Activated naive CD4-positive, alpha-beta T cell treated with anti-CD3 and anti-CD28 coated beads, Interleukin-2, amount 10 ng/mL, durations not matched to agents 7 days and 5 days (primary cell): Measurements from ENCODE around the gene LSAMP.

Experiments
- CTCF ChIA-PET: fragments of 350-600 bp; sonication (Branson Sonifier 250); formaldehyde crosslinking; loops from one replicate; lab custom pipeline; 2021; ENCODE audit warnings: antibody characterized with exemption; lab: Charles Lee
- DNase-seq: peaks from one replicate; pipeline ENCODE4 v3.0.0-alpha.2; 2020
- H3K27ac Mint-ChIP-seq: one replicate; pipeline ENCODE4 v1.8.0; 2021; ENCODE audit warnings: mild to moderate bottlenecking, moderate library complexity, mixed read lengths
- H3K27me3 Mint-ChIP-seq: one replicate; pipeline ENCODE4 v1.8.0; 2021; ENCODE audit warnings: mild to moderate bottlenecking, mixed read lengths
- H3K36me3 Mint-ChIP-seq: one replicate; pipeline ENCODE4 v1.8.0; 2021; ENCODE audit warnings: mixed read lengths
- H3K4me1 Mint-ChIP-seq: one replicate; pipeline ENCODE4 v1.8.0; 2021; ENCODE audit warnings: mixed read lengths
- H3K4me3 Mint-ChIP-seq: one replicate; pipeline ENCODE4 v1.8.0; 2021; ENCODE audit warnings: mild to moderate bottlenecking, moderate library complexity, mixed read lengths
- H3K9me3 Mint-ChIP-seq: one replicate; pipeline ENCODE4 v1.8.0; 2021; ENCODE audit warnings: mixed read lengths

The LSAMP gene

DNA sequence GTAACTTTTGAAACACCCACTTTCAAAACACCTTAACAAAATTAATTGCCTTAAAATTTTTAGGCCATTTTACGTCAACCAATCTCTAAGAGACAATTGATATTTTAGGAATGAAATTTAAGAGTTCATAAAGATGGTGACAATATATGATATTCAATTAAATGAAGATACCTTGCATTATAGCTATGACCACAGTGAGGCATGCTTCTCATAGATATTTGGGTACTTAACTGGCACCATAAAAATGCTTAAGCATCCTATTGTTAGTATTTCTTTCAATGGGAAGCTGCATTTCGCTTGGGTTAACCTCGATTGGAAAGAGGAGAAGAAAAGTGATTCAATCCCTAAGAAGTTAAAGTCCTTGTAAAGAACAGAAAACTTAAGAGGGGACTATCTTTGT, 613.0 kb downstream of the LSAMP start:
- Mint-ChIP-seq H3K27me3 (no peaks in the 10 kb centered on the region), H3K36me3 (no peaks in the 10 kb centered on the region), H3K9me3 (no peaks in the 10 kb centered on the region), H3K4me1 (no peaks in the 10 kb centered on the region), H3K4me3 (no peak overlapping the region), H3K27ac (no peak overlapping the region)
- no peak for DNase-seq
- CTCF ChIA-PET = interaction anchor here (1.3 kb wide), 1 partner anchor 10 kb away, joined by 4 read pairs; no protein-coding TSS in a partner anchor

- Mint-ChIP-seq H3K27me3 (no peaks in the 10 kb centered on the region), H3K9me3 (no peaks in the 10 kb centered on the region), H3K36me3 (no peaks in the 10 kb centered on the region), H3K4me3 (no peak overlapping the region), H3K27ac (no peak overlapping the region), H3K4me1 (no peaks in the 10 kb centered on the region)
- DNase-seq = no peak
- CTCF ChIA-PET = interaction anchor here (1.3 kb wide), 1 partner anchor 10 kb away, joined by 4 read pairs; no protein-coding TSS in a partner anchor
Measured at GRCh38 chr3:115831864-115832263, 613.4 kb downstream of the LSAMP start.

DNA sequence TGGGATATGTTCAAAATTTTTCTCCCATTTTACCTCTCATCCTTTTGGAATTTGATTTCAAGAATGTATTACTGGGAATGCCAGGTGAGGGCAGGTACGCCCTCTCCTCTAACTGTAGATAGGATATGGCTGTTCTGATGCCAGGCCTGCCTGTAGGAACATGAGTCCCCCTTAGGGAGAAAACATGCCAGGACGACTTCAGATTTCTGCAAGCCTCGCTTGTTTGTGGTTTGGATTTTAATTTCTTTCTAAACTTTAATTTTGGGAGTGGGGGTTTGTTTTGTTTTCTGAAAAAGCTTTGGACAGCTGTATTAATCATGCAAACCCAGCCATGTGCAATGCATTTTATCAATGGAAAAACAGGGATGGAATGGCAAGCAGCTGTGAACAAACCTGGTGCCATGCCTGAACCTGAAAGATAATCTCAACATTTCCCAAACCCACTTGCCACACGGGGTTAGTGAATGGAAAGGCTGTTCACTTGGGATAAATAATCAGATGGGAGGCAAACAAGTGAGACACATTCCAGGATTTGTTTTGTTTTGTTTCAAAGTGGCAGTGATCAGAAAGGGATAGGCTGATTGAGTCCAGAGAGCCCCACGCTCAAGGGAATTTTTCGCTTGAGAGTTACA, 614.4 kb downstream of the LSAMP start:
- no peaks in the 10 kb centered on the region for H3K4me1 Mint-ChIP-seq
- H3K27me3 Mint-ChIP-seq = no peaks in the 10 kb centered on the region
- H3K27ac Mint-ChIP-seq = no peak overlapping the region

DNA sequence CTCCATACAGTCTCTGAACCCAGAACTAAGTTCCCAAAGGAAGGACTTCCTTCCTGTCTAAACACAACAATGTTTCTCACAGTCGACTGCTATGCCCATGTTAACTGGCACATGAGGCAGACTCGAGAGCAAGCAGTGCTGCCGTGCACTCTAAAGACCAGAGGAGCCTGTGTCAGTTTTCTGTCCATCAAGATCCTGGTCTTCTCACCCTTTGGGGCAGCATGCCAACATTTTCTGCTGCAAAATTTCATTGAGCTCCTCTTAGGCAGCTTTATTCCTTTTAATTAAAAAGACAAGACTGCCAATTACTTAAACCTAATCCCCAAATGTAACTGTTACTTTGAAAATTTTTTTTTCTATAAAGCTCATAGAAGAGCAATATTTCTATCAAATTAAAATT, 616.9 kb downstream of the LSAMP start:
- Mint-ChIP-seq H3K9me3 (no peaks in the 10 kb centered on the region), H3K4me1 (no peaks in the 10 kb centered on the region), H3K4me3 (no peak overlapping the region), H3K36me3 (no peaks in the 10 kb centered on the region), H3K27me3 (no peaks in the 10 kb centered on the region), H3K27ac (no peak overlapping the region)
- no peak for DNase-seq
- CTCF ChIA-PET = interaction anchor here (1.0 kb wide), 1 partner anchor 8 kb away, joined by 3 read pairs; no protein-coding TSS in a partner anchor

More for the DNA sequence above, 614.4 kb downstream of the LSAMP start:
- CTCF ChIA-PET = no interaction called here
- DNase-seq = no peak
- Mint-ChIP-seq H3K9me3 (no peaks in the 10 kb centered on the region), H3K36me3 (no peaks in the 10 kb centered on the region), H3K4me3 (no peak overlapping the region)

DNA sequence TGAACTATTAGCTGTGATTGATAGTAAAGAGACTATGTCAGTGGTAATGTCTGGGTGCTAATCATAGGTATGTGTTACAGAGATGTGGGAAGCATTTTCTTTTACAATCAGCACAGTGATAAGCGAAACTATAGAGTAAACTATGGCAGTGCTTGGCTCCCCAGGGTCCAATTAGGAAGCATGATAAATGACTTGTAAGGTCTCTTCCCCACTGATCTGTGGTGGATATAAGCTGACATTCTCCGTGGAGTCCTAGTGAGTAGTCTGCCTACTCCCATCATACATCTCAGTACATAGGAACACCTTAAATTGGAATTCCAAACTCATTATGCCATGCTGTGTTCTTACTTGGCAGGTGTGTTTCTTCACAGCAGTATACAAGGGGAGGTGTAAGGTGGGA, 617.8 kb downstream of the LSAMP start:
- DNase-seq = no peak
- CTCF ChIA-PET = no interaction called here
- no peaks in the 10 kb centered on the region for H3K4me1 Mint-ChIP-seq
- H3K36me3 Mint-ChIP-seq = no peaks in the 10 kb centered on the region
- H3K9me3 Mint-ChIP-seq = no peaks in the 10 kb centered on the region
- H3K27me3 Mint-ChIP-seq = no peaks in the 10 kb centered on the region
- no peak overlapping the region for H3K27ac Mint-ChIP-seq
- no peak overlapping the region for H3K4me3 Mint-ChIP-seq

DNA sequence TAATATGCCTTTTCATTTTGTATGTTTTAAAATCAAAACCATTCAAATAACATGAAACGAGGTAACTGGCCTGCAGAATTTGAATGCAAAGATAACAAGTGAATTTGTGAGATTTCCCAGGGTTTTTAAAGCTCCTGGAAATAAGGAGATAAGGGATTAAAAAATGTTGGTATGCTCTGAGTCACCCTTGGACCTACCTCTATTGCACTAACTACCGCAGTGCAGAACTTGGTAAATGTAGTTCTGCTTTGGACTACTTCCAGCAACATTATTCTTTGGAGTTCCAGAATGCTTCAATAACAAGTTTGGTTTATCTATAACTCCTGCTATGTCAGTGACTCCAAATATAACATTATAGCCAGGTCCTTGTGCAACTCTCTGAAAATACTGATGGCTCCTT, 620.2 kb downstream of the LSAMP start:
- CTCF ChIA-PET = interaction anchor here (0.7 kb wide), 1 partner anchor 232 kb away, joined by 3 read pairs; no protein-coding TSS in a partner anchor
- Mint-ChIP-seq H3K36me3 (no peaks in the 10 kb centered on the region), H3K4me1 (no peaks in the 10 kb centered on the region), H3K27ac (no peak overlapping the region), H3K27me3 (peaks cover 7% of the 10 kb centered on the region), H3K9me3 (no peaks in the 10 kb centered on the region), H3K4me3 (no peak overlapping the region)
- DNase-seq = no peak

GRCh38 chr3:115823083-115823482, 622.2 kb downstream of the LSAMP start:
- Mint-ChIP-seq H3K4me1 (no peaks in the 10 kb centered on the region), H3K36me3 (no peaks in the 10 kb centered on the region), H3K9me3 (no peaks in the 10 kb centered on the region), H3K27ac (no peak overlapping the region), H3K4me3 (no peak overlapping the region), H3K27me3 (peaks cover 7% of the 10 kb centered on the region)
- CTCF ChIA-PET = interaction anchor here (1.4 kb wide), 1 partner anchor 8 kb away, joined by 4 read pairs; no protein-coding TSS in a partner anchor
- DNase-seq = no peak

GRCh38 chr3:115822579-115822978, 622.7 kb downstream of the LSAMP start:
- CTCF ChIA-PET = interaction anchor here (1.1 kb wide), 1 partner anchor 10 kb away, joined by 4 read pairs; no protein-coding TSS in a partner anchor

DNA sequence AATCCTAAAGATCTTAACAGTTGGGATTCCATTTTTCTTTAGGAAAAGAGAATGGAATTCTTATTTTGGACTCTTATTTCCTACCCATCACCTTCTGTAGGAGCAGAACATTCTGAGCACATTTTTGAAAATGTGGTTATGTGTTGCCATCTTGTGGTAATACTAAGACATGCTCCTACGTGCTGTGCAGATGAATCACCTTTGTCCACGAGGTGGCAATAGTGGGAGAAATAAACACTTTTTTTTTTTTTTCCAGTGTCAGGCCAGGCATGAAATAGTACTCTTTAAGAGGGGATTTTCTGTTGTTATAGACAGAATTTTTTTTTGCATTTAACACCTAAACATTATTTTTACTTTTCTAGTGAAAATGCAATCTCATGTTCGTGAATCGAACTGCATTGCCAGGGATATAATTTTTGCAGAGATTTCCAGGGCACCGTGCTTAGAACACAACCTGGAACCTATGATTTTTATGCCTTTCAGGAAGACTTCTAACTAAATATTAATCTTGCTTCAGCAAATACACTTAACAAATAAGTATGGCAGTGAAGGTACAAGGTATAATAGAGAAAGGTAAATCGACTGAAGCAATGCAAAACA, 625.4 kb downstream of the LSAMP start:
- no peaks in the 10 kb centered on the region for H3K36me3 Mint-ChIP-seq
- no peaks in the 10 kb centered on the region for H3K9me3 Mint-ChIP-seq
- no peak overlapping the region for H3K27ac Mint-ChIP-seq
- no peaks in the 10 kb centered on the region for H3K4me1 Mint-ChIP-seq
- DNase-seq = peak; percentile 75
- peaks cover 7% of the 10 kb centered on the region for H3K27me3 Mint-ChIP-seq
- CTCF ChIA-PET = interaction anchor here (0.6 to 1.3 kb wide), 10 partner anchors 9 to 1661 kb away, joined by 3 to 5 read pairs (median 4); no protein-coding TSS in a partner anchor
- H3K4me3 Mint-ChIP-seq = no peak overlapping the region

More at GRCh38 chr3:115822579-115822978, 622.7 kb downstream of the LSAMP start:
- no peak for DNase-seq
- no peaks in the 10 kb centered on the region for H3K4me1 Mint-ChIP-seq
- no peak overlapping the region for H3K27ac Mint-ChIP-seq
- no peaks in the 10 kb centered on the region for H3K36me3 Mint-ChIP-seq
- no peaks in the 10 kb centered on the region for H3K9me3 Mint-ChIP-seq
- peaks cover 7% of the 10 kb centered on the region for H3K27me3 Mint-ChIP-seq
- H3K4me3 Mint-ChIP-seq = no peak overlapping the region

DNA sequence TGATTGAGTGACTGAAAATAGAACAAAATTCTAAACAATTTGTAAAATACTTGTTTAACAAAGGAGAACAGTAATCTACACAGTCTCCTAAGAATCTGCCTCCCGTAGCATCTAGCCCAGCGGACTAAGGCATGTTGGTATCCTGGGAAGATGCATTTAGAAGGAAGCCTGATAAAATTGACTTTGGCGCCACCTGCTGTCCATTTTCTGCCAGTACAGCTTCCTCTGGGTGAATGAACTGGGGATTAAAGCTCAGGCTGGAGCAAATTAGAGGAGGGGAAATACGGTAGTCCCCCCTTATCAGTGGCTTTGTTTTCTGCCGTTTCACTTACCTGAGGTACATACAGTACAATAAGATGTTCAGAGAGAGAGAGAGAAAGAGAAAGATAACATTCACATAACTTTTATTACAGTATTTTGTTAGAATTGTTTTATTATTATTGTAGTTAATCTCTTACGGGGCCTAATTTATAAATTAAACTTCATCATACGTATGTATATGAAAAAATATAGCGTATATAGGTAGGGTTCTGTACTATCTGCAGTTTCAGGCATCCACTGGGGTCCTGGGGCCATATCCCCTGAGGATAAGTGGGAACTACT, 630.4 kb downstream of the LSAMP start:
- CTCF ChIA-PET = interaction anchor here (0.5 to 3.3 kb wide), 8 partner anchors 9 to 1455 kb away, joined by 3 to 26 read pairs (median 3); no protein-coding TSS in a partner anchor
- no peaks in the 10 kb centered on the region for H3K36me3 Mint-ChIP-seq
- no peaks in the 10 kb centered on the region for H3K4me1 Mint-ChIP-seq
- no peak overlapping the region for H3K4me3 Mint-ChIP-seq
- no peaks in the 10 kb centered on the region for H3K9me3 Mint-ChIP-seq
- peaks cover 10% of the 10 kb centered on the region for H3K27me3 Mint-ChIP-seq
- H3K27ac Mint-ChIP-seq = no peak overlapping the region
- DNase-seq = peak; percentile 75

DNA sequence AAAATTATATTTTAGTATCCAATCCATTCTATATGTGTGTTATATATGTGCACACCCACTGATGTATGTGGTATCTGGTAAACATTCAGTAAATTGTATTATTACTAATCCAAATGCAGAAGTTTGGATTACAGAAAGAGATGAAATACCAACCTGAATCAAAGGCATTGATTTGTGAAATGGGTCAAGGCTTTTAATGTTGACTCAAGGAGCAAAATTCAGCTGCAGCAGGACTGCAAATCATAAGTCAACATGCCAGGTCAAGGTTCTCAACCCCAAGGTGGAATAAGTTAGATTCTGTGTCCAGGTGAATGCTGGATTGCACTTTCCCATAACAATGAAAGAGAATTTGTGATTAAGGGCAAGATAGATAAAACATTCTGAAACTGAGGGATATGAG, 631.3 kb downstream of the LSAMP start:
- H3K36me3 Mint-ChIP-seq = no peaks in the 10 kb centered on the region
- no peak overlapping the region for H3K4me3 Mint-ChIP-seq
- H3K27me3 Mint-ChIP-seq = peaks cover 14% of the 10 kb centered on the region
- CTCF ChIA-PET = interaction anchor here (1.4 to 3.3 kb wide), 3 partner anchors 30 to 595 kb away, joined by 5 to 26 read pairs (median 7); no protein-coding TSS in a partner anchor
- no peak overlapping the region for H3K27ac Mint-ChIP-seq
- H3K4me1 Mint-ChIP-seq = no peaks in the 10 kb centered on the region
- H3K9me3 Mint-ChIP-seq = no peaks in the 10 kb centered on the region
- no peak for DNase-seq

DNA sequence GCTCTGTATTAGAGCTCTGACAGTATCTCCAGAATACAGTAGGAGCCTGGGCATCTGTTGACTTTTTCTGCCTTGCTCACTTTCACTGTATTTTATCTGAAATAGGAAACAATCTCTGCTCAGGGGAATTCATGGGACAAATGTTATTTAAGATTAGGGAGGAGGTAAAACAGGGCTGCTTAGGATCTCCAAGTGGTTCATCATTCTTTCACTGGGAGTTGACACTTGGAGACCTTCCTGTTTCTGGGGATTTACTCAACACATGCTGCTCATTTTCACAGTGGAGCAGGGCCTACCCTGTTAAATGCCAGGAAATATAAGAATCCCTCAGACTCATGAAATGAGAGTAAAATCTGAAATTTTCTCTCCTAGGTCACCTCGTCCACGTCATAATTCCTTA, 636.5 kb downstream of the LSAMP start:
- no peaks in the 10 kb centered on the region for H3K9me3 Mint-ChIP-seq
- DNase-seq = no peak
- CTCF ChIA-PET = no interaction called here
- no peak overlapping the region for H3K4me3 Mint-ChIP-seq
- H3K4me1 Mint-ChIP-seq = peaks cover 3% of the 10 kb centered on the region
- H3K36me3 Mint-ChIP-seq = no peaks in the 10 kb centered on the region
- H3K27me3 Mint-ChIP-seq = peaks cover 14% of the 10 kb centered on the region
- H3K27ac Mint-ChIP-seq = no peak overlapping the region

GRCh38 chr3:115808244-115808643, 637.0 kb downstream of the LSAMP start:
- DNase-seq = no peak
- no peaks in the 10 kb centered on the region for H3K9me3 Mint-ChIP-seq
- CTCF ChIA-PET = interaction anchor here (0.9 to 1.1 kb wide), 3 partner anchors 11 to 24 kb away, joined by 3 to 4 read pairs (median 4); no protein-coding TSS in a partner anchor
- H3K36me3 Mint-ChIP-seq = no peaks in the 10 kb centered on the region
- H3K4me1 Mint-ChIP-seq = peaks cover 3% of the 10 kb centered on the region
- H3K4me3 Mint-ChIP-seq = no peak overlapping the region
- H3K27ac Mint-ChIP-seq = no peak overlapping the region
- peaks cover 19% of the 10 kb centered on the region for H3K27me3 Mint-ChIP-seq

DNA sequence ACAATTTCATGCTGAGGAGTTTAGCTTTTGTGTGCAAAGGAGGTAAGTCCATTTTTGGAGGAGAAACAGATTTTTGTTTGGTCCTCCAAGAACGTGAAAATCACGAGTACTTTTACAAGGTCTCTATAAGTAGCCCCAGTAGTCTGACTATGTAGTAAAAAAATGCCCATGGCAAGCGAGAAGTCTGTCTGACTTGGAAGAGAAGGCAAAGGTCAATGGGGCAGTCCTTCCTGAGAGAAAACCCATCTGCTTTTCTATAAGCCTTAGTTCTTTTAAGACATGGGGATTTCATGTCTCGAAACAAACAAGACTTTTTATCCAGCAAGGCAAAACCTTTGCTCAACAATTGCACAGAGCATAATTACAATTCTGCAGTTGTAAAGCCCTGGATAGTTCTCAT, 638.8 kb downstream of the LSAMP start:
- CTCF ChIA-PET = interaction anchor here (1.3 kb wide), 1 partner anchor 8 kb away, joined by 3 read pairs; no protein-coding TSS in a partner anchor
- H3K27me3 Mint-ChIP-seq = peaks cover 28% of the 10 kb centered on the region
- H3K36me3 Mint-ChIP-seq = no peaks in the 10 kb centered on the region
- no peak overlapping the region for H3K27ac Mint-ChIP-seq
- H3K9me3 Mint-ChIP-seq = no peaks in the 10 kb centered on the region
- no peak for DNase-seq
- no peak overlapping the region for H3K4me3 Mint-ChIP-seq
- H3K4me1 Mint-ChIP-seq = peaks cover 3% of the 10 kb centered on the region
